ENCODE measurements around the gene EIF3D. TPM values are rescaled to one million over a fixed set of nuclear protein-coding genes. Genes with fewer than 3 reads are reported as not detected.

The EIF3D gene
- total RNA-seq, 2 donors from 2014 or later, result 177 to 185 TPM

- Histone ChIP-seq H3K9me3 (no peaks in the 10 kb centered on the region), H3K4me3 (no peak overlapping the region), H3K4me1 (peaks cover 0 to 73% of the 10 kb centered on the region in 2 donors), H3K36me3 (peaks cover 10% of the 10 kb centered on the region), H3K27ac (peak overlapping the region; percentile 86 to 94), H3K27me3 (no peaks in the 10 kb centered on the region)
- TF ChIP-seq CTCF (IDR thresholded peaks at IDR 0.05), result no peak
- no peak for DNase-seq (ENCODE audit: low spot score)
These were observed 61.0 kb downstream of the EIF3D start for GRCh38 chr22:36467946-36468345.

- Histone ChIP-seq H3K27ac (peak overlapping the region; percentile 86 to 94), H3K4me3 (no peak overlapping the region), H3K9me3 (no peaks in the 10 kb centered on the region), H3K36me3 (peaks cover 4% of the 10 kb centered on the region), H3K4me1 (peaks cover 0 to 80% of the 10 kb centered on the region in 2 donors), H3K27me3 (no peaks in the 10 kb centered on the region)
- TF ChIP-seq CTCF (IDR thresholded peaks at IDR 0.05), result no peak
- no peak for DNase-seq (ENCODE audit: low spot score)
These were observed 61.7 kb downstream of the EIF3D start for GRCh38 chr22:36467042-36467810.

- Histone ChIP-seq H3K36me3 (no peaks in the 10 kb centered on the region), H3K4me1 (peaks cover 0 to 90% of the 10 kb centered on the region in 2 donors), H3K4me3 (no peak overlapping the region), H3K27ac (peak overlapping the region; percentile 86 to 94), H3K9me3 (no peaks in the 10 kb centered on the region), H3K27me3 (no peaks in the 10 kb centered on the region)
- DNase-seq (ENCODE audit: low spot score), result no peak
- TF ChIP-seq CTCF (IDR thresholded peaks at IDR 0.05), result no peak
These were observed 62.7 kb downstream of the EIF3D start for GRCh38 chr22:36466258-36466657.

- peak; percentile 85 for DNase-seq (ENCODE audit: low spot score)
- no peak overlapping the region for H3K4me3 ChIP-seq
- no peaks in the 10 kb centered on the region for H3K36me3 ChIP-seq
- peaks cover 0 to 93% of the 10 kb centered on the region in 2 donors for H3K4me1 ChIP-seq
- H3K27me3 ChIP-seq, result no peaks in the 10 kb centered on the region
- H3K9me3 ChIP-seq, result no peaks in the 10 kb centered on the region
- TF ChIP-seq CTCF (IDR thresholded peaks at IDR 0.05), result no peak
- H3K27ac ChIP-seq, result peak overlapping the region; percentile 86 to 94
These were observed 63.5 kb downstream of the EIF3D start for GRCh38 chr22:36465232-36466021.

- Histone ChIP-seq H3K4me3 (no peak overlapping the region), H3K27ac (peak overlapping the region; percentile 86 to 94), H3K36me3 (no peaks in the 10 kb centered on the region), H3K4me1 (peaks cover 0 to 87% of the 10 kb centered on the region in 2 donors), H3K27me3 (no peaks in the 10 kb centered on the region), H3K9me3 (no peaks in the 10 kb centered on the region)
- no peak for DNase-seq (ENCODE audit: low spot score)
- no peak for TF ChIP-seq CTCF (IDR thresholded peaks at IDR 0.05)
These were observed 64.2 kb downstream of the EIF3D start for GRCh38 chr22:36464715-36465231.
